Fibroblast of skin of left quadriceps (primary cell): ENCODE results near the gene IFNL1.
A peak's percentile ranks its signal among the peaks of the same experiment; 100 is the strongest.
"Not testable (repeated sequence)": the region's sequence is repeated elsewhere in the genome, so short reads cannot be mapped to it uniquely, and the experiment has no call there.

Experiments used
- DNase-seq, 2 experiments: peaks; one replicate each; pipeline ENCODE4 v3.0.0-alpha.2; 2013; ENCODE audit warnings: low read depth in 2 of 2

IFNL1 gene

GRCh38 chr19:39308531-39309304 is 12.5 kb downstream of the IFNL1 start:
- DNase-seq, result no peak

- DNase-seq, result not testable (repeated sequence)
Observed at GRCh38 chr19:39309305-39309670, 13.1 kb downstream of the IFNL1 start.

GRCh38 chr19:39310558-39311311 is 14.5 kb downstream of the IFNL1 start:
- DNase-seq, result no peak

GRCh38 chr19:39314016-39314728 is 18.0 kb downstream of the IFNL1 start:
- no peak for DNase-seq

- no peak for DNase-seq
Observed at GRCh38 chr19:39315933-39316332, 19.7 kb downstream of the IFNL1 start.

GRCh38 chr19:39316627-39317321 is 20.6 kb downstream of the IFNL1 start:
- no peak for DNase-seq

- no peak for DNase-seq
Observed at GRCh38 chr19:39317476-39317875, 21.3 kb downstream of the IFNL1 start.

- DNase-seq, result no peak
Observed at GRCh38 chr19:39318071-39318470, 21.9 kb downstream of the IFNL1 start.

GRCh38 chr19:39318690-39319089 is 22.5 kb downstream of the IFNL1 start:
- no peak for DNase-seq

GRCh38 chr19:39319098-39319891 is 23.1 kb downstream of the IFNL1 start:
- DNase-seq, result no peak

GRCh38 chr19:39319892-39320248 is 23.7 kb downstream of the IFNL1 start:
- DNase-seq, result no peak

- DNase-seq, result no peak
Observed at GRCh38 chr19:39321117-39321831, 25.1 kb downstream of the IFNL1 start.

- DNase-seq, result no peak
Observed at GRCh38 chr19:39321832-39322176, 25.6 kb downstream of the IFNL1 start.

- DNase-seq, result no peak
Observed at GRCh38 chr19:39324242-39324842, 28.1 kb downstream of the IFNL1 start.

- no peak for DNase-seq
Observed at GRCh38 chr19:39325778-39326665, 29.8 kb downstream of the IFNL1 start.

GRCh38 chr19:39327363-39328045 is 31.3 kb downstream of the IFNL1 start:
- DNase-seq, result no peak

GRCh38 chr19:39328046-39328705 is 32.0 kb downstream of the IFNL1 start:
- peak; percentile 43 to 48 for DNase-seq

GRCh38 chr19:39329948-39330347 is 33.7 kb downstream of the IFNL1 start:
- DNase-seq, result no peak
